Smooth muscle cell of the brain vasculature (primary cell): ENCODE measurements around the gene GSTM3.
"Not testable (repeated sequence)": the region's sequence is repeated elsewhere in the genome, so short reads cannot be mapped to it uniquely, and the experiment has no call there.

Experiments
- DNase-seq: peaks from one replicate; pipeline ENCODE4 v3.0.0-alpha.2; 2012; ENCODE audit warnings: low read depth, low spot score

GSTM3 gene

DNA sequence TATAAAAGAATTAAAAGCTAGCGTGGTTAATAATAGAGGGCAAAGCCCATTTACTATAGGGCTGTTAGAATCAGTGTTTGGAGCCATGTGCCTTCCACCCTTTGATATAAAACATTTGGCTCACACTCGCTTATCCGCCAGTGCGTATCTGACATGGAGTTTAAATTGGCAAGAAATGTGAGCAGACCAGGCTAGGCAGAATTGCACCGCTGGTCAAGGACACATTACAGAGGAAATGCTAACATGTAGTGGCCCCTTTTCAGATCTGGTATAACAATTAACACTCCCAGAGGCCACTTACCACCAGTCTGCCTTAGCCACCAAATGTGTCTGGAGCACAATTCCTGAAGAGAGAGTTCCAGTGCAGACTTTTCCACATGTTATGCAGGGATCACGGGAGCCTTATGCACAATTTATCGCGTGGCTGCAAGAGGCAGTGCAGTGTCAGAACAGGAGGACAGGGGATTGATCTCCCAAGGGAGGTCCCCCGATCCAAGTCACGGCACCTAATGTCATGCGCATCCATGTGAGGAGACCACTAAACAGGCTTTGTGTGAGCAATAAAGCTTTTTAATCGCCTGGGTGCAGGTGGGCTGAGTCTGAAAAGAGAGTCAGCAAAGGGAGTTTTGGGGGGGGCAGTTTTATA, 14.0 kb downstream of the GSTM3 start:
- DNase-seq, result no peak

- DNase-seq, result no peak
Measured at GRCh38 chr1:109726007-109726406, 14.8 kb downstream of the GSTM3 start.

DNA sequence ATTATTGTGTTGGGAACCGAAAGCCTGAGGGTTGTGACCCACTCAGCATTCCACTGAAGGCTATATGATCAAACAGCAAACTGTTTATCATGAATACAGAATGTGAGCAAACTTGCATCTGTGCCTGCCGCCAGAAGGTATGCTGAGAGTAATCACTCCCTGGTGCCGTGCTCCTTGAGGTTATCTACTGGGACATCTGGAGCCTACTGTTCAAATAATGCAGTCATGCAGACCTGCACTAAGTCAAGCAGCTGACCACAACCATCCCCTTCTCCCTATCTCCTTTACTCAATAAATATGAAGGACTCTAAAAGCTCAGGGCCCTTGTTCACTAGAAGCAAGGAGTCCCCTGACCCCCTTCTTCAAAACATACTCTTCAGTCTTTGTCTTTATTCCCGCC, 15.3 kb downstream of the GSTM3 start:
- DNase-seq, result no peak

DNA sequence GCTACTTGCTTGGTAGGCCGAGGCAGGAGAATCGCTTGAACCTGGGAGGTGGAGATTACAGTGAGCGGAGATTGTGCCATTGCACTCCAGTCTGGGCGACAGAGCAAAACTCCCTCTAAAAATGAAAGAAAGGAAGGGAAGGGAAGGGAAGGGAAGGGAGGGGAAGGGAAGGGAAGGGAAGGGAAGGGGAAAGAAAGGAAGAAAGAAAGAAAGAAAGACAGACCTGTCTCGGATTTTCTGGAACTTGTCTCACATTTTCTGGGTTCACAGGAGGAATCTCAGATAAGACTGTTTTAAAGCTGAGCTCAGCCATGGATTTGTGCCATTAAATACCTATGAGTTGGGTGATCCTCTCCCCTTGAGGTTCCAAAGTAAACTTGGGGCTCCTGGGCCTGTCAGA, 15.9 kb downstream of the GSTM3 start:
- DNase-seq, result no peak

DNA sequence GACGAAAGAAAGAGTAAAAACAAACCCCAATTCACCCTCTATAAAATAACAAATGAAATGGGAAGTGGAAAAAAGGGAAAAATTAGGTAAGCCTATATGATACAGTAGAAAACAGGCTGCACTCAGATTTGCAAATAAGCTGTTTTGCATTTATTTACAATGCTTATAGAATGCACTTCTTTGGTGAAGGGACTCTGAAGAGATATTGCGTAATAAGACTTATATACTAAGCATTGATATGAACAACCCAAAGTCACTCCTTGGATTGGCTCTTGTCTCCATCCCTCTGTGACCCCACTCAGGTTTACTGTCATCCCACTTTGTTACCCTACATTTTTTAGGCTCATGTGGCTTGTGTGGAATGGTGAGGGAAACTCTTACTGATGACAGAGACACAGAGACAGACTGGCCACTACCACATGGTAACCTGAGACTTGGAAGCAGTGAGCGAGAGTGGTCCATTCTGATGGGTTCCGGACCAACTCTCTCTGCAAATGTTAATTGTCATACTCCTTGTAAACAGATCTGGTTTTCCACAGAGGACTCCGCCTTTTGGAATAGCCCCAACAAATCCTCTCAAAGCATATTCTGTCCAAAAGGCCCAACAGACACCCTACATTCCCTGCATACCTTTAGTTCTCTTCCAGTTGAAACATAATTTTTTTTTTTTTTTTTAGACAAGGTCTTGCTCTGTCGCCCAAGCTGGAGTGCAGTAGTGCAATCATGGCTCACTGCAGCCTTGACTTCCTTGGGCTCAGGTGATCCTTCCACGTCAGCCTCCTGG, 17.7 kb downstream of the GSTM3 start:
- DNase-seq, result no peak

- no peak for DNase-seq
Measured at GRCh38 chr1:109721971-109722370, 18.9 kb downstream of the GSTM3 start.

- no peak for DNase-seq
Measured at GRCh38 chr1:109721042-109721441, 19.8 kb downstream of the GSTM3 start.

GRCh38 chr1:109719337-109719837, 21.5 kb downstream of the GSTM3 start:
- no peak for DNase-seq

DNA sequence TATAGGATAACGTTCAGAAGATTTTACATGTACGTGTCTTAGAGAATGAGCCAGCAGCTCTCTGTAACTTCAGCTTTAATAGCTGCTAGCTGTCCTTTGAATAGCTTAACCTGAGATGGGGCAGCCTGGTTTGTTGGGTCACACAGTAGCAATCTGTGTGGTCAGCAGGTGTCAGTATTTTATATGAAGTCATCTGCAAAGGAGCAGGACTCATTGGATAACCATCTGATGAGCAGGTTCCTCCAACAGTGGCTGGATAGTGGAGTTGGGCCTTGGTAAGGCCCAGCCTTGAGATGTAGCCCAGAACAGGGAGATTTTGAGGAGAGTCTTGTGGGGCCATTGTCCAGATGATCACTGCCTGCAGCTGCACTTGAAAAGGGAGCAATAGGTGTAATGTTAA, 22.3 kb downstream of the GSTM3 start:
- no peak for DNase-seq

- DNase-seq, result no peak
Measured at GRCh38 chr1:109717729-109718128, 23.1 kb downstream of the GSTM3 start.

DNA sequence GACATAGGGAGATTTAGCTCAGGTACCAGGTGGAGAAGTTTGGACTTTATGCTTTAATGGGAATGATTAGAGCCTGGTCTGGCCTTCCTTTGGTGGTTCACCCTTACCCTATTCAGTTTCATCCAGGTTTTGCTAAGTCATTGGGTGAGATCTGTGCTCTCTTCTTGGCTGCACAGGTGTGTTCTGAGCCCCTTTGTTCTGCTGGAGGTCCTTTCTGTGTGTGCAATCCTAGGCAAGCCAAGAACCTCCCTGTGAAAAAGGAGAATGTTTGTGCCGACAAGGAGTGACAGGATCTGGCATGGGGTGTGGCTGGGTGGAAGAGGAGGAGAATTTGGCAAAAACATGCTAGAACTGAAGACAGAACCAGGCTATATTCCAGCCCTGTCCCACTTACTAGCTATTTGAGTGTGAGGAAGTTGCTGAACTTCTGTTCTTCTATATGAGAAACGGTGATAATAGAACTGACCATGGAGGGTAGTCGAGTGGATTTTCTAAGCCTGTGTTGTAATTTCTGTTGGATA, 24.2 kb downstream of the GSTM3 start:
- DNase-seq, result no peak

- DNase-seq, result no peak
Measured at GRCh38 chr1:109716121-109716520, 24.7 kb downstream of the GSTM3 start.

DNA sequence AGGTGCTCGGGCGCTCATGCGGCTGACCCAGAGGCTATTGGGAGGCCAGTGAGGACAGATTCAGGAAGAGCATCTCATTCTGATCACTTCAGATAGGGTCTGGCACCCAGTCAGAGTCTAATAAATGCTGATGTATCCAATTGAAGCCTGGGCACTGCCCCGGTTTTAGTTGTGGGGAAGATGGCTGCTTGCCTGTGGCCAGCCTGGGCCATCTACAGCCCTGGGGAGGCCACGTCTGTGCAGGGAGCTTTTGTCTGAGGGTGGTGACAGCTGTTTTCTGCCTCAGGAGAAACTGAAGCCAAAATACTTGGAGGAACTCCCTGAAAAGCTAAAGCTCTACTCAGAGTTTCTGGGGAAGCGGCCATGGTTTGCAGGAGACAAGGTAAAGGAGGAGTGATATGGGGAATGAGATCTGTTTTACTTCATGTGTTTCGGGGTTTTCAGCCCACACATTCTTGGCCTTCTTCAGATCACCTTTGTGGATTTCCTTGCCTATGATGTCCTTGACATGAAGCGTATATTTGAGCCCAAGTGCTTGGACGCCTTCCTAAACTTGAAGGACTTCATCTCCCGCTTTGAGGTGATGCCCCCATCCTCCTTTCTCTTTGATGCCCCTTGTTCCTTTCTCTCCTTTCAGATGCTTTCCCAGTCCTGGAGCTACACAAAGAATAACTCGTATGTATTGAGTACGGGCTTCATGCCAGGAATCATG, 26.0 kb downstream of the GSTM3 start:
- DNase-seq, result no peak

- no peak for DNase-seq
Measured at GRCh38 chr1:109713636-109714035, 27.2 kb downstream of the GSTM3 start.

DNA sequence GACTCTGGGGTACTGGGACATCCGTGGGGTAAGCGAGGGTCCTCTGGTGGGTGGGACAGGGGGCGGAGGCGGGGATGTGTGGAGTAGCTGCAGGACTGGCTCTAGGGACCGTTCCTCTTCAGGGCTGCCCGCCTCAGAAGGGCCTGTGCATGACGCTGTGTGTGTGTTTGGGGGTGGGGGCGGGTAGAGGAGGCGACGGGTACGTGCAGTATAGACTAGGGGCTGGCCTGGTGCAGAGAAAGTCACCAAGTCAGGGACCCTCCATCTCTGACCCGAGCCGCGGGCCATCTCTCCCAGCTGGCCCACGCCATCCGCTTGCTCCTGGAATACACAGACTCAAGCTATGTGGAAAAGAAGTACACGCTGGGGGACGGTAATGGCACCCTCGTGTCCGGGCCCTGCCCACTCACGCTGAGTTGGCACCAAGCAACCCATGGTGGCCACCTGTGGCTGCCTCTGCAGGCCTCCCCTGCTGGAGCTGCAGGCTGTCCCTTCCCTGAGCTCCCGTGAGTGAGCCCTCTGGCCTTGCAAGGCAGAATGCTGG, 28.4 kb downstream of the GSTM3 start:
- DNase-seq, result no peak

DNA sequence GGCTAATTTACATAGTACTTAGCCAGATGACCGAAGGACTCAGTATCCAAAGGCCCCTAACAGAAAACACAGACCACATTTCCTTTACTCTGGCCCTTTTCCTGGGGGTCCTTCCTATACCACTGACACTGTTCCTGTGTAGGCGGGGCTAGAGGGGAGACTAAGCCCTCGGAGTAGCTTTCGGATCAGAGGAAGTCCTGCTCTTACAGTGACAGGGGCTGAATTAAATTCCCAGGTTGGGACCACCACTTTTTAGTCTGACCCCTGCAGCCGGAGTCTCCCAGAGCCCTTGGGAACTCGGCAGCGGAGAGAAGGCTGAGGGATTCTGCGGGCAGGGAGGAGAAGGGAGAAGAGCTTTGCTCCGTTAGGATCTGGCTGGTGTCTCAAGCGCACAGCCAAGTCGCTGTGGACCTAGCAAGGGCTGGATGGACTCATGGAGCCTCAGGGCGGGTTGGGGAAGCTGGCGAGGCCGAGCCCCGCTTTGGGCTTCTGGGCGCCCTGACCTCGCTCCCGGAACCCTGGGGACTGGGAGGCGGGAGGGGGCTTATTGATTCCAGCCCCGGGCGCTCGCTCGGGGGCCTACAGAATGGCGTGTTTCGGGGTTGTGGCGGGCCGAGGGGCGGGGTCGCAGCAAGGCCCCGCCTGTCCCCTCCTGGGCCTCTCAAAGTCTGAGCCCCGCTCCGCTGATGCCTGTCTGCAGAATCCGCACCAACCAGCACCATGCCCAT, 29.1 kb downstream of the GSTM3 start, which contains the start of gene GSTM5:
Gene GSTM5, plus strand, starts transcription at position 659 of the 728 bp plus-strand sequence. Its CDS starts 62 bp downstream, at position 721.
- not testable (repeated sequence) for DNase-seq

GRCh38 chr1:109709822-109710221, 31.0 kb downstream of the GSTM3 start:
- not testable (repeated sequence) for DNase-seq

DNA sequence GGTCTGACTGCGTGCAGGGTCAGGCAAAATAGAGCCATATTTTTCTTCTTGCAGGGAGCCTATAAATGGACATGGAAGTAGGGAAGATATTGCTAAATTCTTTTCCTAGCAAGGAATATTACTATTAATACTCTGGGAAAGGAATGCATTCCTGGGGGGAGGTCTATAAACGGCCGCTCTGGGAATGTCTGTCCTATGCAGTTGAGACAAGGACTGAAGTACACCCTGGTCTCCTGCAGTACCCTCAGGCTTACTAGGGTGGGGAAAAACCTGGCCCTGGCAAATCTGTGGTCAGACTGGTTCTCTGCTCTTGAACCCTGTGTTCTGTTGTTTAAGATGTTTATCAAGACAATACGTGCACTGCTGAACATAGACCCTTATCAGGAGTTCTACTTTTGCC, 31.9 kb downstream of the GSTM3 start:
- DNase-seq, result not testable (repeated sequence)

DNA sequence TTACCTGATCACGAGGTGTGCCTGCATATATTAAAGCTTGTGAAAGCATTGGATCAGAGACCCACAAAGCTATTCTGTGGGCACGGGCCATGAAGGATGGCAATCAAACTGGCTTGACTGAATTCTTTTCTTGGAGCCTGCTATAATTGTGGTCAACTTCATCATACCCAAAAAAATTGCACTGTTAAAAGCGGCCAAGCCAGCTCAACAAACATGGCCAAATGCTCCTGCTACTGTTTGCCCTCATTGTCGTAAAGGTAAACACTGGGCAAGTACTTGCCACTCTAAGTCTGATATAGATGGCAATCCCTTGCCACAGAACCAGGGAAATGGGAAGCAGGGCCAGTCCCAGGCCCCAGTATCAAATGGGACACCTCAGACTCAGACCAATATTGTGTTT, 35.4 kb downstream of the GSTM3 start:
- DNase-seq, result no peak

DNA sequence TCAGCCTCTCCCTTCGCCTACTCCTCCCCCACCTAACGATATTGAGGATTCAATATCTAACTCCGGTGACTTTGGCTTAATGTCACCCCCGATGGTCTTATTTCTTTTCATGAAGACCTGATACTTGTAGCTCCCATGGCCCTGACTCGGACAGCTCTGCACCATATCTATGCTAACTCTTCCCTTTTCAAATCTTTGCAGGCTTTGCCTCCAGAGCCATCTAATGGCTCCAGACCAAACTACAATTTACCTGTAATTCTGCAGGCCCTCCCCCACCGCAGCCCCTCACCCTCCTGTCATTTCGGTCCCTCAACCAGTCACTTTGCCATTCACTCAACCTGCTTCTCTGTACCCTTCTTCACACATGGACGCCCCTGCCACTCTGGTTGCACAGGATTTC, 36.7 kb downstream of the GSTM3 start:
- no peak for DNase-seq

DNA sequence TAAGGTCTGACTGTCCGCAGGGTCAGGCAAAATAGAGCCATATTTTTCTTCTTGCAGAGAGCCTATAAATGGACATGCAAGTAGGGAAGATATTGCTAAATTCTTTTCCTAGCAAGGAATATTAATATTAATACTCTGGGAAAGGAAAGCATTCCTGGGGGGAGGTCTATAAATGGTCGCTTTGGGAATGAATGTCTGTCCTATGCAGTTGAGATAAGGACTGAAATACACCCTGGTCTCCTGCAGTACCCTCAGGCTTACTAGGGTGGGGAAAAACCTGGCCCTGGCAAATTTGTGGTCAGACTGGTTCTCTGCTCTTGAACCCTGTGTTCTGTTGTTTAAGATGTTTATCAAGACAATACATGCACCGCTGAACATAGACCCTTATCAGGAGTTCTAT, 37.9 kb downstream of the GSTM3 start:
- DNase-seq, result not testable (repeated sequence)
